Upper lobe of left lung (tissue), 4 donors: Measurements from ENCODE around the gene PRIM2.
"Not testable (repeated sequence)": the region's sequence is repeated elsewhere in the genome, so short reads cannot be mapped to it uniquely, and the experiment has no call there.

Experiments
- CTCF ChIP-seq, 6 experiments: fragments of 450-650 bp in 4 of 6; fragments of 200-600 bp in 2 of 6; sonication (generic) in 2 of 6; IDR thresholded peaks; one replicate each; pipeline ENCODE4 v1.5.1; 2016 to 2019; ENCODE audit warnings: antibody characterized with exemption in 6 of 6
- POLR2AphosphoS5 ChIP-seq, 2 donors: sonication (generic); formaldehyde crosslinking; IDR thresholded peaks; one replicate each; pipeline ENCODE4 v1.5.1; 2017; ENCODE audit warnings: antibody characterized with exemption in 2 of 2

GRCh38 chr6:57659794-57660193 is 342.4 kb downstream of the PRIM2 start:
- not testable (repeated sequence) for TF ChIP-seq CTCF, POLR2AphosphoS5 (IDR thresholded peaks at IDR 0.05)
